ENCODE data around the gene MOB2.

Gene MOB2

GRCh38 chr11:1459764-1460395 lies 26.7 kb downstream of the MOB2 start:
- Mint-ChIP-seq H3K36me3 (no peaks in the 10 kb centered on the region), H3K4me3 (no peak overlapping the region), H3K27ac (no peak overlapping the region), H3K4me1 (no peaks in the 10 kb centered on the region), H3K27me3 (no peaks in the 10 kb centered on the region), H3K9me3 (no peaks in the 10 kb centered on the region)
- DNase-seq (ENCODE audit: low spot score in 2 of 2) (no peak), ATAC-seq (ENCODE audit: low read depth) (no peak)

- DNase-seq (ENCODE audit: low spot score in 2 of 2) (no peak), ATAC-seq (ENCODE audit: low read depth) (no peak)
- H3K4me1 Mint-ChIP-seq = no peaks in the 10 kb centered on the region
- no peak overlapping the region for H3K4me3 Mint-ChIP-seq
- no peaks in the 10 kb centered on the region for H3K9me3 Mint-ChIP-seq
- peak overlapping the region; percentile 63 for H3K27ac Mint-ChIP-seq
- no peaks in the 10 kb centered on the region for H3K36me3 Mint-ChIP-seq
- no peaks in the 10 kb centered on the region for H3K27me3 Mint-ChIP-seq
These were observed 27.4 kb downstream of the MOB2 start for GRCh38 chr11:1459219-1459575.

DNA sequence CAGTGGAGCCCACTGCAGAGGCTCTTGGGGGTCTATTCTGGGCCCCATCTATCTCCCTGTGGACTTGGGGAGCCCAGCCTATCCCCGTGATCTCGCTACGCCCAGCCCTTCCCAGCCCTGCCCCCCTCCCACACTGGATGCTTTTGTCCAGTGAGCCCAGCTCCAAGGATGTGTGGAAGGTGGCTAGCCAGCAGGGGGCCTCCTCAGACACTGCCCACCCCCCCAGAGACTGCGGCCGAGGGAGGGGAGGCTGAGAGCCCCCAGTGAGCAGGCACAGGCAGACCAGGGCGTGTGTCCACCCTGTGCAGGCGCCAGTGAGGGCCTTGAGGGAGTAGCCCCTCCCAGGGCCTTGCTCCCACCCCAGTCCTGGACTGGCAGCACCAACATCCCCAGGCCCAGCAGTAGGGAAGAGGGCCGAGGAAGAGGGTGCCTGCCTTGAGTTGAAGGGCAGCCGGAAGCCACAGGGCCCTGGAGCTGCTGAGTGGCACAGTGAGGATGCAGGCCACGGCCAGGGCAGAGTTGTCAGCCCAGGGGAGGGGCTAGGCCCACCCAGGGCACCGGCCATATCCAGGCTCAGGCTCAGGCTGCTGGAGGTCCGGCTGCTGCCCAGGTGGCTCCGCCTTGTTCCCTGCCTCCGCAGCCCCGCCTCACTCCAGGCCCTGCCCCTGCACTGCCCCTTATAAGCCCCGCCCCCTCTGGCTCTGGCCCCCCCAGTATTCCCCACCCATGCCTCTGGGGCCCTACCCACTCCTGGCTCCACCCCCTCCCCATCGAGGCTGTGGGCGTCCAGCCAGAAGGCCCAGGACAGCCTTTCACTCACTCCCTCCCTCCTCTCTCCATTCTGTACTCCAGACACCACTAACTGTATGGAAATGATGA lies 28.0 kb downstream of the MOB2 start:
- Mint-ChIP-seq H3K36me3 (no peaks in the 10 kb centered on the region), H3K4me3 (no peak overlapping the region), H3K27ac (peak overlapping the region; percentile 63), H3K4me1 (no peaks in the 10 kb centered on the region), H3K27me3 (no peaks in the 10 kb centered on the region), H3K9me3 (no peaks in the 10 kb centered on the region)
- no peak for ATAC-seq (ENCODE audit: low read depth)
- no peak for DNase-seq (ENCODE audit: low spot score in 2 of 2)

DNA sequence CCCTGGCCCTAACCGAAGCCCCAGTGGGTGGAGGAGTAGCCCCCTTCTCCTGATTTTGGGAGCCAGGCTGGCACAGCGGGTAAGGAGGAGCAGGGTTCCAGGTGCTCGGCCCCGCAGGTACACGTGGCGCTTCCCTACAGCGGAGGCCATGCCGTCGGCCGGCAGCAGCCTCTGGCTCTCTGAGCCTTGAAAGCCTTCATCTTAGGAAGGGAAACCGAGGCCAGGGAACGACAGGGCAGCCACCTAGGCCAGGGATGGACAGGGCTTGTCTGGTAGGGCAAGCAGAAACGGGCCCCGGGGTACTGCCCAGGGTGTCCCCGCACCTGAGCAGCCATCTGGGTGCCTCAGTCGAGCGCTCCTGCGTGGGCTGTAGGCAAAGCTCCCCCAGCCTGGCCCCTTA lies 28.7 kb downstream of the MOB2 start:
- Mint-ChIP-seq H3K9me3 (no peaks in the 10 kb centered on the region), H3K36me3 (no peaks in the 10 kb centered on the region), H3K27ac (no peak overlapping the region), H3K4me1 (no peaks in the 10 kb centered on the region), H3K27me3 (peaks cover 2% of the 10 kb centered on the region), H3K4me3 (no peak overlapping the region)
- ATAC-seq (ENCODE audit: low read depth) (no peak), DNase-seq (ENCODE audit: low spot score in 2 of 2) (no peak)

DNA sequence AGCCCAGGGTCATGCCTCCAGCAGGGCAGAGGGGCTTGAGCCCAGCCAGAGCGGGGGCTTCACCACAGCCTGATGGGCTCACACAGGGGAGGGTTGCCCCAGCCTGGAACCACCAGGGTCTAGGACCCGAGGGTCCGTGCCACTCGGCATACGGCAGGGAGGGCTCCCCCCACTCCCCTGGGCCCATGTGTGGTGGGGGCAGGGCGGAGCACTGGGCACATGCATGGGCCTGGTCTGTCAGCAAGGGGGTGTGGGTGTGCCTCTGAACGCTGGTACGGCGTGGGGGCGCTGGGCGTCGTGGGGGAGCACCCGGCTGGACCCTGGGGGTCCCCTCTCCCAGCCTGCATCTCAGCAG lies 29.3 kb downstream of the MOB2 start:
- no peak for DNase-seq (ENCODE audit: low spot score in 2 of 2)
- H3K27ac Mint-ChIP-seq = no peak overlapping the region
- no peaks in the 10 kb centered on the region for H3K9me3 Mint-ChIP-seq
- peaks cover 2% of the 10 kb centered on the region for H3K27me3 Mint-ChIP-seq
- H3K4me3 Mint-ChIP-seq = no peak overlapping the region
- H3K4me1 Mint-ChIP-seq = no peaks in the 10 kb centered on the region
- H3K36me3 Mint-ChIP-seq = no peaks in the 10 kb centered on the region
- ATAC-seq (ENCODE audit: low read depth) = no peak

GRCh38 chr11:1456596-1457325 lies 29.8 kb downstream of the MOB2 start:
- Mint-ChIP-seq H3K27ac (no peak overlapping the region), H3K36me3 (no peaks in the 10 kb centered on the region)

GRCh38 chr11:1456176-1456575 lies 30.4 kb downstream of the MOB2 start:
- Mint-ChIP-seq H3K27ac (no peak overlapping the region), H3K4me3 (no peak overlapping the region), H3K9me3 (no peaks in the 10 kb centered on the region), H3K36me3 (no peaks in the 10 kb centered on the region), H3K27me3 (peaks cover 2% of the 10 kb centered on the region), H3K4me1 (no peaks in the 10 kb centered on the region)
- DNase-seq (ENCODE audit: low spot score in 2 of 2) (no peak), ATAC-seq (ENCODE audit: low read depth) (no peak)

More at GRCh38 chr11:1456596-1457325, 29.8 kb downstream of the MOB2 start:
- H3K4me1 Mint-ChIP-seq = no peaks in the 10 kb centered on the region
- H3K27me3 Mint-ChIP-seq = peaks cover 2% of the 10 kb centered on the region
- no peaks in the 10 kb centered on the region for H3K9me3 Mint-ChIP-seq
- ATAC-seq (ENCODE audit: low read depth) = no peak
- DNase-seq (ENCODE audit: low spot score in 2 of 2) = no peak
- H3K4me3 Mint-ChIP-seq = no peak overlapping the region

- no peak for DNase-seq (ENCODE audit: low spot score in 2 of 2)
- no peak for ATAC-seq (ENCODE audit: low read depth)
- Mint-ChIP-seq H3K36me3 (no peaks in the 10 kb centered on the region), H3K4me1 (no peaks in the 10 kb centered on the region), H3K27me3 (peaks cover 2% of the 10 kb centered on the region), H3K27ac (no peak overlapping the region), H3K9me3 (no peaks in the 10 kb centered on the region), H3K4me3 (no peak overlapping the region)
These were observed 30.9 kb downstream of the MOB2 start for GRCh38 chr11:1455763-1456060.

DNA sequence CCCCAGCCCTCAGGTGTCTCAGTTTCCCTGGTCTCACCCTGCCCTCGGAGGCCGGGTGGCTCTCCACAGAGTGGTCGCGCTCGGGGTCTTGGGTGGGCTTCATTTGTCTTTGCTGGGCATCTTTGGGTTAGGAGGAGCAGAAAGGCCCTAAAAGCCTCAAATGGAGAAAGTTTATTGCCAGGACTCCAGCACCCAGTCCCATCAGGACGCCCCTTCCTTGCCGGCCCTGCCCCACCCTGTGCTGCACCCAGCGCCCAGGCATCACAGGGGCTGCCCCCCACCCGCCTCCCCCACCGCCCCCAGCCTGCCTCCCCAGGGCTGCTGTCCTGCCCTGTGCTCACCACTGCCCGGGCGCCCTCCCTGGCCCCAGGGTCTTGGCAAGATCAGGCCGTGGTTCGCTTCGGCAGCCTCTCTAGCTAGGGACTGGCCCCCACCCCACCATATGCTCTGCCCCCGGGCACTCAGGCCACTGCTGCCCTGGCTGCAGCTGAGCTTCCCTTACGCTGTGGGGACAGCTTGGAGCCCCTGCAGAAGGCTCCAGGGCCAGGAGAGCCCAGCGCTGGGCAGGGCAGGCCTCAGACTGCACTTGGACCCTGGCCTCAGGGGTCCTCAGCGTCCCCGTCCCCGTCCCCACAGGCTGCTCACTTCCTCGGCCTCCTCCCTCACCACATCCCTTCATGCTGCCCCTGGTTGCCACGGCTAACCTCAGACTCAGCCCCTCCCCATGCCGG lies 31.4 kb downstream of the MOB2 start:
- no peaks in the 10 kb centered on the region for H3K4me1 Mint-ChIP-seq
- H3K27me3 Mint-ChIP-seq = peaks cover 2% of the 10 kb centered on the region
- H3K9me3 Mint-ChIP-seq = no peaks in the 10 kb centered on the region
- ATAC-seq (ENCODE audit: low read depth) = no peak
- no peaks in the 10 kb centered on the region for H3K36me3 Mint-ChIP-seq
- no peak overlapping the region for H3K27ac Mint-ChIP-seq
- no peak overlapping the region for H3K4me3 Mint-ChIP-seq
- DNase-seq (ENCODE audit: low spot score in 2 of 2) = no peak

- H3K4me1 Mint-ChIP-seq = no peaks in the 10 kb centered on the region
- no peak overlapping the region for H3K4me3 Mint-ChIP-seq
- no peak for ATAC-seq (ENCODE audit: low read depth)
- DNase-seq (ENCODE audit: low spot score in 2 of 2) = no peak
- H3K27me3 Mint-ChIP-seq = peaks cover 2% of the 10 kb centered on the region
- no peaks in the 10 kb centered on the region for H3K9me3 Mint-ChIP-seq
- H3K27ac Mint-ChIP-seq = no peak overlapping the region
- H3K36me3 Mint-ChIP-seq = no peaks in the 10 kb centered on the region
These were observed 32.0 kb downstream of the MOB2 start for GRCh38 chr11:1454576-1454975.

DNA sequence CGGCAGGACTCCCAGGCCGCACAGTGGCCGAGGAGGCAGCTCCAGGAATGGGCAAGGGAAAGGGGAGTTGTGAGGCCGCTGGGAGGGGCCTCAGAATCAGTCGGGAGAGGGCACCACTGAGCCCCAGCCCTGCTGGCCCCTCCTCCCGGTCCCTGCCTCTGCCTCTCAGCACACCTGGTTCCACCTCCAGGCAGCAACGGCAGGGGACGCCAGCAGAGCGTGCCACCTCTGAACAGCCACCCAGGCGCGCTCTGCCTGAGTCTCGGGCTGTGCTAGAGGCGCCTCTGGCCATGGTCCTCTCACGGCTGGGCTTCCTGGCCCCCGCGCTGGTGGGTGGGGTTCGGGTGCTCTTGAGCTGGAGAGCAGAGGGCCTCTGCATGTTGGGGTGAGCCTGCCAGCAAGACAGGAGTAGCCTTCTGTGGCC lies 33.0 kb downstream of the MOB2 start:
- no peaks in the 10 kb centered on the region for H3K36me3 Mint-ChIP-seq
- H3K9me3 Mint-ChIP-seq = no peaks in the 10 kb centered on the region
- peaks cover 2% of the 10 kb centered on the region for H3K4me1 Mint-ChIP-seq
- no peak overlapping the region for H3K27ac Mint-ChIP-seq
- DNase-seq (ENCODE audit: low spot score in 2 of 2) (peak; percentile 31 to 39), ATAC-seq (ENCODE audit: low read depth) (peak; percentile 84)
- H3K27me3 Mint-ChIP-seq = peaks cover 2% of the 10 kb centered on the region
- no peak overlapping the region for H3K4me3 Mint-ChIP-seq

- Mint-ChIP-seq H3K36me3 (no peaks in the 10 kb centered on the region), H3K27ac (no peak overlapping the region), H3K4me1 (peaks cover 2% of the 10 kb centered on the region), H3K4me3 (no peak overlapping the region), H3K9me3 (no peaks in the 10 kb centered on the region), H3K27me3 (peaks cover 2% of the 10 kb centered on the region)
- ATAC-seq (ENCODE audit: low read depth) (no peak), DNase-seq (ENCODE audit: low spot score in 2 of 2) (no peak)
These were observed 33.8 kb downstream of the MOB2 start for GRCh38 chr11:1452744-1453143.

DNA sequence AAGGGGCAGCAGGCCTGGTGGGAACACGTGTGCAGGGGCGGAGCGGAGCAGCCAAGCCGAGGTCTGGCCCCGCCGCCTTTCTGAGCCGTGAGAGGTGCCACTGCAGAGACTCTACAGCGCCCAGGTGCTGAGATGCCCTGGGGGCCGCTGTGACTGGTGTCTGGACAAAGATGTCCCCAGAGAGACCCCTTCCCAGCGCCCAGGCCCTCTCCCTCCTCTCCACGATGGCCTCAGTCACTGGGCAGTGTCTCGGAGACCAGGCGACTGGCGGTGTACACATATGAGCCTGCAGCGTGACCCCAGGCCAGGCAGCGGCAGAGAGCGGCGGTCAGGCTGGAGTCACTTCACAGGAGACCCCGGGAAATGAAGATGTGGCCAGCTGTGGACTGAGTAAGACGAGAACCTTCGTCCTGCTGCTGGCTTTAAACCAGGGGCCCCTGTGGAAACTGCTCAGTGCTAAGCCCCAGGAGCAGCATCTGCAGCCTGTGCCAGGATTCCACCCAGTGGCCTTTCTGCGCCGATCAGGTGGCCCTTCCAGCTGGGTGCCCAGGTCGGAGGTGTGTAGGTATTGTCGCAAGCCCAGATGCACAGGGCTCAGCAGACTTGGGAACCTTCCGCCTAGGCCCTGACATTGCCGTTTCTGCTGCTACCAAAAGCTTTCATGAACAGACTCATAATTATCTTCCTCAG lies 34.7 kb downstream of the MOB2 start:
- no peak overlapping the region for H3K27ac Mint-ChIP-seq

More for the DNA sequence above, 34.7 kb downstream of the MOB2 start:
- no peak for ATAC-seq (ENCODE audit: low read depth)
- no peaks in the 10 kb centered on the region for H3K36me3 Mint-ChIP-seq
- no peak for DNase-seq (ENCODE audit: low spot score in 2 of 2)
- peaks cover 2% of the 10 kb centered on the region for H3K27me3 Mint-ChIP-seq
- H3K4me3 Mint-ChIP-seq = no peak overlapping the region
- no peaks in the 10 kb centered on the region for H3K9me3 Mint-ChIP-seq
- H3K4me1 Mint-ChIP-seq = peaks cover 2% of the 10 kb centered on the region

All from memory B cell (primary cell).